SH-SY5Y (cell line): ENCODE data around the gene PTAFR.

Experiments
- GATA2 ChIP-seq: IDR thresholded peaks from 2 replicates; pipeline ENCODE4 v1.6.1; 2011; ENCODE audit warnings: mild to moderate bottlenecking, low read depth, low read length
- GATA3 ChIP-seq: IDR thresholded peaks from 2 replicates; pipeline ENCODE4 v1.6.1; 2011; ENCODE audit warnings: low read depth, mild to moderate bottlenecking, low read length, moderate library complexity

DNA sequence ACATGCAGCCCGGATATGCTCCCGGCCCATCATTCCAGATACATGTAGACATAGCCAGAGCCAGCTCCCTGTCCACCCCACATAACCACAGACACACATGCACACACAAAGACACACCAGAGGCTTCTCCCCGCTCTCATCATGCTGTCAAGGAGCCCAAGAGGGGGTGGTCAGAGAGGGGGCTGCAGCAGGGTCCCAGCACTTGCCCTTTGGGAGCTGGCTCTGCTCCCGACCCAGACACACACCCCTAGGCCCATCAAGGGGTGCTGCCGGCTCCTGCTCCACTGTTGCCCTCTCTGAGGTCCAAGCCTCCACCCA, 2.6 kb downstream of the PTAFR start:
- no peak for TF ChIP-seq GATA3
- no peak for TF ChIP-seq GATA2
